Thyroid gland (tissue), 4 donors: ENCODE measurements around the gene AKNA. TPM values are rescaled to one million over a fixed set of nuclear protein-coding genes. Genes with fewer than 3 reads are reported as not detected.

ENCODE experiments used
- DNase-seq, 2 donors: peaks; one replicate each; pipeline ENCODE4 v3.0.0-alpha.2; 2019
- H3K27ac ChIP-seq, 3 donors: fragments of 200-600 bp; sonication (generic); 1 replicate in 2 of 3; 2 replicates in 1 of 3; pipeline ENCODE4 v1.5.1; 2016 to 2019; ENCODE audit warnings: mild to moderate bottlenecking in 1 of 3, moderate library complexity in 1 of 3
- H3K27me3 ChIP-seq: fragments of 200-600 bp; sonication (generic); one replicate; pipeline ENCODE4 v1.5.1; 2019
- H3K36me3 ChIP-seq, 2 donors: fragments of 200-600 bp; sonication (generic); one replicate each; pipeline ENCODE4 v1.5.1; 2016 to 2019
- H3K4me1 ChIP-seq, 2 donors: fragments of 200-600 bp; sonication (generic); one replicate each; pipeline ENCODE4 v1.5.1; 2017 to 2019
- H3K4me3 ChIP-seq, 3 donors: fragments of 200-600 bp; sonication (generic); replicated peaks in 1 of 3; 1 replicate in 2 of 3; 2 replicates in 1 of 3; pipeline ENCODE4 v1.5.1; 2016; ENCODE audit warnings: mild to moderate bottlenecking in 1 of 3
- H3K9me3 ChIP-seq: fragments of 200-600 bp; sonication (generic); one replicate; pipeline ENCODE4 v1.5.1; 2017
- CTCF ChIP-seq, 6 experiments: fragments of 200-600 bp in 3 of 6; fragments of 450-650 bp in 3 of 6; sonication (generic) in 3 of 6; IDR thresholded peaks; one replicate each; pipeline ENCODE4 v1.5.1; 2016 to 2019; ENCODE audit warnings: antibody characterized with exemption in 6 of 6, mild to moderate bottlenecking in 2 of 6, inconsistent platforms in 1 of 6, moderate library complexity in 1 of 6
- POLR2A ChIP-seq, 2 donors: fragments of 450-650 bp; IDR thresholded peaks; one replicate each; pipeline ENCODE4 v1.6.1; 2017; ENCODE audit warnings: antibody characterized with exemption in 2 of 2, mild to moderate bottlenecking in 2 of 2, moderate library complexity in 1 of 2
- WGBS, 2 donors: methylation state at CpG; one replicate each; pipeline ENCODE4 v1.1.5; 2017; 5-methylcytosine and 5-hydroxymethylcytosine counted together
- intact Hi-C: fragments of 100-400 bp; cut with DNase I; formaldehyde crosslinking; loops from one replicate; pipeline ENCODE4 v1.15.1; 2023
- total RNA-seq, 4 donors: library from RNA; depleted of rRNA; stranded (reverse); fragments of >200 nt; gene quantifications; one replicate each; pipeline ENCODE4 v1.2.3, GENCODE V29; 2016

The AKNA gene
- total RNA-seq, 4 donors from 2014 or later: 10.0 to 17.0 (median 12.5) TPM

GRCh38 chr9:114367772-114368569 lies 19.8 kb downstream of the AKNA start:
- Histone ChIP-seq H3K4me1 (peaks cover 7 to 18% of the 10 kb centered on the region in 2 donors), H3K4me3 (no peak overlapping the region), H3K36me3 (peaks cover 8 to 12% of the 10 kb centered on the region in 2 donors), H3K27ac (peak overlapping the region in 1 of 3 donors; percentile 36), H3K9me3 (no peaks in the 10 kb centered on the region), H3K27me3 (no peaks in the 10 kb centered on the region)
- intact Hi-C loops: no loop called here
- 91 to 98% methylated on average over 7 to 13 of the region's 14 CpGs for WGBS, 2 donors
- TF ChIP-seq POLR2A (IDR thresholded peaks at IDR 0.05) (no peak), CTCF (IDR thresholded peaks at IDR 0.05) (no peak)
- no peak for DNase-seq

- Histone ChIP-seq H3K4me1 (peaks cover 3 to 13% of the 10 kb centered on the region in 2 donors), H3K9me3 (no peaks in the 10 kb centered on the region), H3K4me3 (no peak overlapping the region), H3K27me3 (no peaks in the 10 kb centered on the region), H3K36me3 (peaks cover 13 to 14% of the 10 kb centered on the region in 2 donors), H3K27ac (peak overlapping the region in 1 of 3 donors; percentile 36)
- WGBS, 2 donors: 93 to 95% methylated on average over 5 to 6 of the region's 6 CpGs
- no peak for TF ChIP-seq CTCF (IDR thresholded peaks at IDR 0.05)
- TF ChIP-seq POLR2A (IDR thresholded peaks at IDR 0.05): no peak
- intact Hi-C loops: no loop called here
- DNase-seq: no peak
Observed at GRCh38 chr9:114367366-114367765, 20.4 kb downstream of the AKNA start.

- DNase-seq: no peak
- H3K9me3 ChIP-seq: no peaks in the 10 kb centered on the region
- peak overlapping the region in 2 of 3 donors; percentile 10 to 34 for H3K27ac ChIP-seq
- peaks cover 21 to 23% of the 10 kb centered on the region in 2 donors for H3K36me3 ChIP-seq
- H3K4me3 ChIP-seq: no peak overlapping the region
- H3K4me1 ChIP-seq: peaks cover 0 to 4% of the 10 kb centered on the region in 2 donors
- H3K27me3 ChIP-seq: no peaks in the 10 kb centered on the region
- WGBS, 2 donors: 73 to 74% methylated on average over 10 of the region's 10 CpGs
- no peak for TF ChIP-seq CTCF (IDR thresholded peaks at IDR 0.05)
- TF ChIP-seq POLR2A (IDR thresholded peaks at IDR 0.05): no peak
- intact Hi-C loops: no loop called here
Observed at GRCh38 chr9:114366334-114367128, 21.3 kb downstream of the AKNA start.

GRCh38 chr9:114365194-114365593 lies 22.6 kb downstream of the AKNA start:
- H3K36me3 ChIP-seq: peaks cover 34 to 36% of the 10 kb centered on the region in 2 donors
- no peak for DNase-seq
- no peak overlapping the region for H3K27ac ChIP-seq
- 94 to 97% methylated on average over 2 of the region's 2 CpGs for WGBS, 2 donors
- no peak for TF ChIP-seq CTCF (IDR thresholded peaks at IDR 0.05)
- TF ChIP-seq POLR2A (IDR thresholded peaks at IDR 0.05): no peak
- H3K4me1 ChIP-seq: peaks cover 0 to 4% of the 10 kb centered on the region in 2 donors
- H3K4me3 ChIP-seq: no peak overlapping the region
- H3K9me3 ChIP-seq: no peaks in the 10 kb centered on the region
- intact Hi-C loops: no loop called here
- H3K27me3 ChIP-seq: no peaks in the 10 kb centered on the region
